Measurements from ENCODE around the gene NT5C1A. TPM values are rescaled to one million over a fixed set of nuclear protein-coding genes. Genes with fewer than 3 reads are reported as not detected.

NT5C1A gene
- total RNA-seq = not detected

DNA sequence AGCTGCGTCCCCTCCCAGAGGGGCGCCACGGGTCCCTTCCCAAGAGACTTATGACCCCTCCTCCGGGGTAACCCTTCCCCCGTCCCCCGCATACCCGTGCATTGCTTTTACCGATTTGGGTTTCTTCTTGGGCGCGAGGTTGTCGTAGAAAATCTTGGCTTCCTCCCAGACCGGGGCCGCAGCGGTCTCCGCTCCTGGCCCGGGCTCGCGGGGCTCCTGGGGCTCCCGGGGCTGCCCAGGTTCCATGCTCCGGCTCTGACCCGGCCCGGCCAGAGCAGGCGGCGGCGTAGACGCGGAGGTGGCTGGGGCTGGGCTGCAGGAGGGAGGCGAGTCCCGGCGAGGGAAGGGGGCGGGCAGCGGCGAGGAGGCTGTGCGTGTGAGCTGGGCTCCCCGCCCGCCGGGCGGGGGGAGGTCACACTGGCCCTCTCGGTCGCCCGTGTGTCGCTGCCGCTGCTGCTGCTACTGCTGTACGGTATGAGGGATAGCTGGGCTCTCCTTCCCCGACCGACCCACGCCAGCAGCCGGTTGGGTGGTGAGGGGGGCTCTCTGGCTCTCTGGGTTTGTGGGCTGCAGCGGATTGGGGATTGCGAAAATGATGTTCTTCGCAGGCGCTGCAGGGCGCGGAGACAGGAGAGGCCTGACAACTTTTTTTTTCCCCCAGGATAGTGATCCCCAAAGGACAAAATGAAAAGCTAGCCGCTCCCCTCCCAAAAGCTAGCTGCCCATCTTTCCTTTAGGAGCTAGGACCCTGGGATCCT, at the start of gene NT5C1A:
Gene NT5C1A (minus strand): TSS at position 315 of the 758 bp plus-strand sequence. CDS start 69 bp downstream, at position 246.

DNA sequence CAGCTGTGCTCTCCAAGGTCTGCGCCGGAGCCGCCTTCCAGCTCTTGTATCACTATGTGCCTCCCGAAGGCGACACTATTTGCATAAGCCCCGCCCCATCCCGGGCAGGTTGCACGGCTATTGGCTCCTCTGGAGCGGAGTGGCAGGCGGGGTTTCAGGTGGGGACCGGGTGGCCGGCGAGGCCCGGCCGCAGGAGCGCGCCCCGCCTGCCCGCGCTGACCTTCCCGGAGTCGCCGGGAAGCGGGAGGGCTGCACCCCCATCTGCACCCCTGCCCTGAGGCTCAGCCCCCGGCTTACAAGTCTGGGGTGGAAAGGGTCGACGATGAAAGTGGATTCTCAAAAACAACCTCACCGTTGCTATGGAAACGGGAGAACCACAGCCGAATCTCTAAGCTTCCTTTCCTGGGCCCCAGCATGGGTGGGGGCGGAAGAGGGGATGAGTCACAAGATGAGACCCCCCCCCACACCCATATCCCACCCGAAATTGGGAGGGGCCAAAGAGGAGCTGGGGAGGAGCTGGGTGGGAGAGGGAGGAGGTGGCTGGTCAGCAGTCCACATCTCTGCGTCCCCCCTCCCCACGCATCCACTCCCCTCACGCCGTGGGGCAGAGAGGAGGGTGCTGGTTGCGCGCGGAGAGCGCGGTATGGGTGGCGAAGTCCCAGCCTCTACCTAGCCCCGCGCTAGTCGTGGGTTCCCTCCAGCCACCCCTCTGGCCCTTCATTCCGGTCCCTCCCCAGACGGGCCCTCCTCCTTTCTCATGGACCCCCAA, 19.7 kb upstream of the NT5C1A start, which contains the start of gene HPCAL4:
Gene HPCAL4 (minus strand): TSS at position 51 of the 769 bp plus-strand sequence. CDS start 6,830 bp downstream, outside the sequence.

DNA sequence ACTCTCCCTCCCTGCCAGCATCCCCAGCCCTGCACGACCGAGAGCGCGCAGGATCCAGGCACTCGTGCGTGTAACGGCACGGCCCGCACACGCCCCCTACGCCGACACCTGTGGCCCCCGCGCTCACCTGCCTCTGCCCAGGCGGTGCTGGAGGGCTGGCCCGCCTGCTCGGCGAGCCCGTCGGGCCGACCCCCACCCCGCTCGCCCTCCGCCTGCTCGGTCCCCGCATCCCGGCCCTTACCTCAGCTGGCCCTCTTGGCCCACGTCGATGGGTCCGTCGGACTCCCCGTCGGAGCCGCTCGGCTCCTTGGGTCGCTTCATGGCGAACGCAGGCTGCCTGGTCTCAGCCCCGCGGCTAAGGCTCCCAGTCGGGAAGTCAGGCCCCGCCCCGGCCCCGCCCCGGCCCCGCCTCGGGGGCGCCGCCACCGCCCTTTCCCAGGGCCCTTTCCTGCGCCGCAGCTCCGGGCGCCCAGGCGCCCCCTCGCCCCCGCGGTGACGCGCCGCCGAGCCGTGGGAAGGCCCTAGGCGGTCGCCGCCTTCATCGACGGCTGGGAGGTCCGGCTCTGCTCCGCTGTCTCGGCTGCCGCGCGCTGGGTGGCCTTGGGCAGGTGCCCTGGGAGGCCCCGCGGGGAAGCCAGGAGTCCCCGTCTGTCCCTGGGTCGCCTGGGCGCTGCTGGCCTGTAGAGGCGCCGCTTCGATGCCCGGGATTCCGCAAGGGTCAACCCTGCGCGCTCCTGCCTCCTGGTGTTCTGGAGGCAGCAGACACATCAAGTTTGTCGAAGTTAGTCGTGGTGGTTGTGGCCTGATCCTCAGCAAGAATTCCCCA, 32.4 kb downstream of the NT5C1A start, which contains the start of gene HEYL:
Gene HEYL (minus strand): TSS at position 339 of the 826 bp plus-strand sequence. CDS start 18 bp downstream, at position 321.

Other genes with a start within 250 kb of the NT5C1A start
- gene BMP8A, start 180.5 kb downstream of the NT5C1A start, total RNA-seq = not detected
- gene PABPC4, start 95.3 kb downstream of the NT5C1A start, total RNA-seq = 100 to 1,000 TPM in 1 of 2 donors, 10 to 100 TPM in 1; 94.3 to 109 TPM
- under 1 TPM in 1 of 2 donors, not detected in 1; 0.33 TPM for gene HEYL, start 32.5 kb downstream of the NT5C1A start, total RNA-seq
- gene HPCAL4, start 19.3 kb upstream of the NT5C1A start, total RNA-seq = under 1 TPM; under 0.01 TPM
- 10 to 100 TPM; 30.3 to 36.0 TPM for gene PPIE, start 66.8 kb upstream of the NT5C1A start, total RNA-seq
- gene OXCT2, start 99.2 kb upstream of the NT5C1A start, total RNA-seq = under 1 TPM in 1 of 2 donors, not detected in 1; 0.69 TPM
- gene BMP8B, start 116.8 kb upstream of the NT5C1A start, total RNA-seq = 1 to 10 TPM in 1 of 2 donors, under 1 TPM in 1; 0.33 to 1.0 TPM
- 10 to 100 TPM; 11.7 to 18.3 TPM for gene TRIT1, start 211.4 kb upstream of the NT5C1A start, total RNA-seq
- under 1 TPM; under 0.01 TPM for gene MYCL, start 229.8 kb upstream of the NT5C1A start, total RNA-seq